CD4-positive, alpha-beta T cell treated with Interleukin-21 for 1 hour (primary cell): Measurements from ENCODE around the gene ANKRD53.
"Not testable (repeated sequence)": the region's sequence is repeated elsewhere in the genome, so short reads cannot be mapped to it uniquely, and the experiment has no call there.

ENCODE experiments used
- DNase-seq: peaks from one replicate; pipeline ENCODE4 v3.0.0-alpha.2; 2020

The ANKRD53 gene

GRCh38 chr2:70992945-70993853, 14.8 kb downstream of the ANKRD53 start:
- DNase-seq, result no peak

- DNase-seq, result peak; percentile 27
Observed at GRCh38 chr2:70994009-70994698, 15.7 kb downstream of the ANKRD53 start.

GRCh38 chr2:70994699-70995425, 16.4 kb downstream of the ANKRD53 start, which contains the start of gene TEX261:
Gene TEX261 (minus strand): TSS chr2:70994873. CDS start chr2:70994757, 116 bp downstream.
- DNase-seq, result peak; percentile 93

- DNase-seq, result peak; percentile 71
Observed at GRCh38 chr2:70995426-70995729, 16.9 kb downstream of the ANKRD53 start.

- not testable (repeated sequence) for DNase-seq
Observed at GRCh38 chr2:70998885-70999284, 20.5 kb downstream of the ANKRD53 start.

- no peak for DNase-seq
Observed at GRCh38 chr2:70999362-70999761, 20.9 kb downstream of the ANKRD53 start.

GRCh38 chr2:70999931-71000330, 21.5 kb downstream of the ANKRD53 start:
- not testable (repeated sequence) for DNase-seq

GRCh38 chr2:71000780-71001591, 22.6 kb downstream of the ANKRD53 start:
- DNase-seq, result peak; percentile 83

- no peak for DNase-seq
Observed at GRCh38 chr2:71001592-71001927, 23.1 kb downstream of the ANKRD53 start.

GRCh38 chr2:71001981-71002570, 23.6 kb downstream of the ANKRD53 start:
- no peak for DNase-seq

GRCh38 chr2:71003396-71003795, 25.0 kb downstream of the ANKRD53 start:
- no peak for DNase-seq

- DNase-seq, result no peak
Observed at GRCh38 chr2:71003966-71004755, 25.7 kb downstream of the ANKRD53 start.

GRCh38 chr2:71004857-71005256, 26.4 kb downstream of the ANKRD53 start:
- DNase-seq, result no peak

- no peak for DNase-seq
Observed at GRCh38 chr2:71005271-71006202, 27.1 kb downstream of the ANKRD53 start.

- no peak for DNase-seq
Observed at GRCh38 chr2:71006323-71006722, 27.9 kb downstream of the ANKRD53 start.

GRCh38 chr2:71006955-71007799, 28.7 kb downstream of the ANKRD53 start:
- no peak for DNase-seq

- no peak for DNase-seq
Observed at GRCh38 chr2:71008342-71008741, 29.9 kb downstream of the ANKRD53 start.

GRCh38 chr2:71011786-71012185, 33.4 kb downstream of the ANKRD53 start:
- not testable (repeated sequence) for DNase-seq

- no peak for DNase-seq
Observed at GRCh38 chr2:71018625-71019024, 40.2 kb downstream of the ANKRD53 start.
